Measurements from ENCODE around the gene SYNC. TPM values are rescaled to one million over a fixed set of nuclear protein-coding genes. Genes with fewer than 3 reads are reported as not detected.
"Not testable (repeated sequence)": the region's sequence is repeated elsewhere in the genome, so short reads cannot be mapped to it uniquely, and the experiment has no call there.

SYNC gene
- total RNA-seq, 2 experiments from 2014 or later = not detected

GRCh38 chr1:32701421-32701911 lies 1.1 kb downstream of the SYNC start:
- H3K36me3 Mint-ChIP-seq (ENCODE audit: low read depth) = no peaks in the 10 kb centered on the region
- no peak for TF ChIP-seq CTCF (IDR thresholded peaks at IDR 0.05)
- H3K9me3 Mint-ChIP-seq = no peaks in the 10 kb centered on the region
- ChIA-PET CTCF (interaction anchor here (1.1 kb wide), 1 partner anchor 11 kb away, joined by 5 read pairs; no protein-coding TSS in a partner anchor), POLR2A (no interaction called here)
- no peak overlapping the region for H3K4me3 Mint-ChIP-seq
- Histone ChIP-seq H3K27me3 (ENCODE audit: control insufficient read depth in 1 of 2, insufficient read depth in 2 of 2, low read length in 2 of 2) (peaks cover 33 to 44% of the 10 kb centered on the region in 2 experiments), H3K36me3 (ENCODE audit: insufficient read depth, low read length) (no peaks in the 10 kb centered on the region), H3K4me1 (ENCODE audit: insufficient read depth, low read length) (peaks cover 14% of the 10 kb centered on the region), H3K9me3 (ENCODE audit: control insufficient read depth in 1 of 2, insufficient read depth in 1 of 2, low read length in 2 of 2) (peaks cover 0 to 9% of the 10 kb centered on the region in 2 experiments), H3K4me3 (ENCODE audit: low read length) (no peak overlapping the region), H3K27ac (ENCODE audit: low read depth in 1 of 2, low read length in 2 of 2) (no peak overlapping the region)
- intact Hi-C loops (cut with DNase I, micrococcal nuclease) = no loop called here
- H3K4me1 Mint-ChIP-seq (ENCODE audit: low read depth) = peaks cover 12% of the 10 kb centered on the region
- DNase-seq = no peak
- H3K27ac Mint-ChIP-seq = no peak overlapping the region
- peaks cover 46% of the 10 kb centered on the region for H3K27me3 Mint-ChIP-seq
- no peak for ATAC-seq (ENCODE audit: poor library complexity)

- CTCF ChIA-PET = interaction anchor here (1.0 kb wide), 1 partner anchor 15 kb away, joined by 3 read pairs; no protein-coding TSS in a partner anchor
- H3K27ac ChIP-seq (ENCODE audit: low read depth in 1 of 2, low read length in 2 of 2); H3K36me3 Mint-ChIP-seq (ENCODE audit: low read depth); POLR2A ChIA-PET; H3K4me1 Mint-ChIP-seq (ENCODE audit: low read depth); H3K4me3 Mint-ChIP-seq; H3K4me3 ChIP-seq (ENCODE audit: low read length); H3K9me3 Mint-ChIP-seq; DNase-seq; H3K36me3 ChIP-seq (ENCODE audit: insufficient read depth, low read length); H3K4me1 ChIP-seq (ENCODE audit: insufficient read depth, low read length); ATAC-seq (ENCODE audit: poor library complexity); intact Hi-C loops (cut with DNase I, micrococcal nuclease); H3K9me3 ChIP-seq (ENCODE audit: control insufficient read depth in 1 of 2, insufficient read depth in 1 of 2, low read length in 2 of 2); H3K27me3 ChIP-seq (ENCODE audit: control insufficient read depth in 1 of 2, insufficient read depth in 2 of 2, low read length in 2 of 2); H3K27ac Mint-ChIP-seq: not testable (repeated sequence)
- H3K27me3 Mint-ChIP-seq = peaks cover 14% of the 10 kb centered on the region
These were observed 5.6 kb downstream of the SYNC start for GRCh38 chr1:32696996-32697395.

GRCh38 chr1:32696041-32696440 lies 6.5 kb downstream of the SYNC start:
- Mint-ChIP-seq H3K36me3 (ENCODE audit: low read depth) (no peaks in the 10 kb centered on the region), H3K27ac (no peak overlapping the region), H3K27me3 (peaks cover 6% of the 10 kb centered on the region), H3K9me3 (no peaks in the 10 kb centered on the region), H3K4me3 (no peak overlapping the region), H3K4me1 (ENCODE audit: low read depth) (no peaks in the 10 kb centered on the region)
- Histone ChIP-seq H3K27ac (ENCODE audit: low read depth in 1 of 2, low read length in 2 of 2) (no peak overlapping the region), H3K4me3 (ENCODE audit: low read length) (no peak overlapping the region), H3K36me3 (ENCODE audit: insufficient read depth, low read length) (no peaks in the 10 kb centered on the region), H3K9me3 (ENCODE audit: control insufficient read depth in 1 of 2, insufficient read depth in 1 of 2, low read length in 2 of 2) (no peaks in the 10 kb centered on the region), H3K27me3 (ENCODE audit: control insufficient read depth in 1 of 2, insufficient read depth in 2 of 2, low read length in 2 of 2) (no peaks in the 10 kb centered on the region), H3K4me1 (ENCODE audit: insufficient read depth, low read length) (peaks cover 7% of the 10 kb centered on the region)
- DNase-seq = no peak
- intact Hi-C loops (cut with DNase I, micrococcal nuclease) = no loop called here
- no peak for TF ChIP-seq CTCF (IDR thresholded peaks at IDR 0.05)
- ATAC-seq (ENCODE audit: poor library complexity) = no peak
- ChIA-PET POLR2A (no interaction called here), CTCF (no interaction called here)
